ENCODE measurements around the gene MEIKIN. TPM values are rescaled to one million over a fixed set of nuclear protein-coding genes. Genes with fewer than 3 reads are reported as not detected.

MEIKIN gene
- total RNA-seq, 4 donors from 2014 or later, result not detected

DNA sequence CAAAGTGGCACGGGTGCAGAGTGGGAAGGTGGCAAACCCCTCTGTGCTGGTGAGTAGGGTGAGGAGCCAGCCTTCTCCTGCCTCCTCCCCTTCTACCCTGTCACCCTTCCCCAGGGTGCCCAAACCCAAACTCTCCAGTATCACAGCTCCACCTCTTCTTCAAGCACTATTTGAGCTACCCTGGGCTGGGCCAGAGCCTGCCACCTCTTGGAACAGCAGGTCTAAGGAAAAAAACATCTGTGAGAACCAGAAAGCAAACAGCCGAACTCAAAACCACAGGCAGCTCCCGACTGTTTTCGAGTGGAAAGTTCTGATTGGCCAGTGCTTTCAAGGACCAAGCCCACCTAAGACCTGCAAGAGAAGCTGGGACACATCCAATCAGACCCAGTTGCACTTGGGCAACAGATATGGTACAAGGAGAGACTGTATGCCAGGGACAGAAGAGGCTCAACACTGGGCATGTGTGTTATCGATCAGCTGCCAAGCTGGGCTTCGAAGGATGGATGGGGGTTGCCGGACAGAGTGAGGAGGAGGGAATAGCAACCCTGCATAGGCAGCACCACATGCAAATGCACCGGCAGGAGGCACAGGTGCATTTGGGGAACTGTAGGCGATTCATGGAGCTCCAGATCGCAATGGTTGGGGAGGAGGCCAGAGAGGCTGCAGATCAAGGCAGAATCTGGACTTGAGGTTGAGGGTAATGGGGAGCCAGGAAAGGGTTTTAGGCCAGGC is 46.3 kb upstream of the MEIKIN start:
- DNase-seq, result peak in 1 of 3 donors; percentile 20
- Histone ChIP-seq H3K27ac (no peak overlapping the region), H3K27me3 (no peaks in the 10 kb centered on the region), H3K36me3 (no peaks in the 10 kb centered on the region), H3K4me3 (no peak overlapping the region), H3K9me3 (no peaks in the 10 kb centered on the region), H3K4me1 (no peaks in the 10 kb centered on the region)
- TF ChIP-seq POLR2A (IDR thresholded peaks at IDR 0.05) (no peak), CTCF (IDR thresholded peaks at IDR 0.05) (no peak)

DNA sequence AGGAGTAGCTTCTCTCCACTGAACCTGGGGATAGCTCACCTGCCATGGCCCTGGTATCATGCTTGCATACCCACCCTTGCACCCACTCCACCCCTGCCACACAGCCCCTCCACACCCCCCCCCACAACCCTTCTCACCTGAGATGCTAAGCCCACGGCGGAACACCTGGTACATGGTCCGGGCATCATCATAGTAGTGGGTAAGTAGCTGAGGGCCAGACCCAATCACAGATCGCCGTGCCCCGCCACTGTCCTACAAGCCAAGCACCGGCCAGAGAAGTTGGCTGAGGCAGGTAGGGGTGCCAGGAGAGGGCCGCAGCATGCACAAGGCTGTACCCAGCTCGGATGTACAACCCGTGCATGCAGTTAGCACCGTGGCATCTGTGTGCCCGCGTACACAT is 45.3 kb upstream of the MEIKIN start:
- Histone ChIP-seq H3K4me1 (no peaks in the 10 kb centered on the region), H3K4me3 (no peak overlapping the region), H3K36me3 (no peaks in the 10 kb centered on the region), H3K9me3 (no peaks in the 10 kb centered on the region), H3K27ac (no peak overlapping the region), H3K27me3 (no peaks in the 10 kb centered on the region)
- TF ChIP-seq CTCF (IDR thresholded peaks at IDR 0.05) (no peak), POLR2A (IDR thresholded peaks at IDR 0.05) (no peak)
- peak in 1 of 3 donors; percentile 21 for DNase-seq

DNA sequence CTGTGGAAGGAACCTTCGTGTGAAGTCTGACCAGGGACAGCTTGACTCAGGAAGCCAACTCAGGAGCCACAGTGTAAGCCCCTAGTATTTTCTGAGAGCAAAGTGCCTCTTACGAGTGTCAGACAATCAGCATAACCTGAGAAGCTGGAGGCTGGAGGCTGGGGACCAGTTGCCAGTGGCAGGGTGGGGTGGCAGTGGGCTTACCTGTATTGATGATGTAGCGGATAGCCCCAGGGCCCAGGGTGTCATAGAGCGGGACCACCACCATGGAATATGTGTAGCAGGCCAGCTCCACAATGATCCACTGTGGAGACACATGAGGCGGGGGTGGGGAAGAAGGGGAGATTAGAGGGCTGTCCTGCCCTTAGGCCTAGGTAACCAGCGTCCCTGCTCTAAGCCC is 43.1 kb upstream of the MEIKIN start:
- TF ChIP-seq POLR2A (IDR thresholded peaks at IDR 0.05), result no peak
- TF ChIP-seq CTCF (IDR thresholded peaks at IDR 0.05), result no peak
- Histone ChIP-seq H3K4me3 (no peak overlapping the region), H3K36me3 (no peaks in the 10 kb centered on the region), H3K27ac (no peak overlapping the region), H3K4me1 (no peaks in the 10 kb centered on the region), H3K9me3 (no peaks in the 10 kb centered on the region), H3K27me3 (no peaks in the 10 kb centered on the region)
- peak in 1 of 3 donors; percentile 23 for DNase-seq

- Histone ChIP-seq H3K4me3 (no peak overlapping the region), H3K27ac (no peak overlapping the region), H3K27me3 (no peaks in the 10 kb centered on the region), H3K9me3 (no peaks in the 10 kb centered on the region), H3K4me1 (no peaks in the 10 kb centered on the region), H3K36me3 (no peaks in the 10 kb centered on the region)
- peak in 1 of 3 donors; percentile 18 for DNase-seq
- no peak for TF ChIP-seq CTCF (IDR thresholded peaks at IDR 0.05)
- TF ChIP-seq POLR2A (IDR thresholded peaks at IDR 0.05), result no peak
These were observed 41.8 kb upstream of the MEIKIN start for GRCh38 chr5:131987251-131987650.

DNA sequence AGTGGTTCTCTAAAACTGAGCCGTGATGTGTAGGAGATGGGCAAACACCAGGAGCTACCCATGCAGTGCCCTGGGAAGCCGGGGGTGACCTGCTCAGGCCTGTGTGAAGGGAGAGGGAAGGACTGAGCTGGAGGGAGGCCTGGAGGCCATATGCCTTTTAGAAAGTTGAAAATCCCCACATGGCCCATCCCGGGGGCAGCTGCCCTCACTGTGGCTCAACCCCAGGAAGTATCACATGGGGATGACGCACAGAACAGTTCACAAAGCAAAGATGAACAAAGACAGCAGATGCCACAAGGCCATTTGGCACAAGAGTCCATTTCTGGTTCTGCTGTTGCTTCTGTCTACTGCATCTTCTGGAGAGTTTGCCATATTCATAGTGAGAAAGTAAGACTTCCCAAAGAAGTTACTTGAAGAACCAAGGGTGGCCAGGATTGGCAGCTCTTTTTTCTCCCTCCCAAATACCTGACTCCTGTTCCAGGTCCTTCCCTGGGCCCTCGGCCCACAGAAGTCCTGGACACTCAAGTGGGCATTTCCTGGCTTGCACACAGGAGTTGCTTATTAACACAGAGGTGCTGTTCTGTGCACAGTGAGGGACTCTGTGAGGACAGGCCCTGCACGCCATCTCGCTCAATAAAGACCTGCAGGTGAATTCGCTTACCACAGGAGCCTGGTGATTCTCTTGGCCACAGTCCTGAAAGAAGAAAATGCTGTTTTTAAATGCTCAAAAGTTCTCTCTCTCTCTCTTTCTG is 40.9 kb upstream of the MEIKIN start:
- H3K27ac ChIP-seq, result no peak overlapping the region
- no peaks in the 10 kb centered on the region for H3K36me3 ChIP-seq
- H3K4me1 ChIP-seq, result no peaks in the 10 kb centered on the region
- H3K27me3 ChIP-seq, result no peaks in the 10 kb centered on the region
- DNase-seq, result peak in 1 of 3 donors; percentile 15
- no peaks in the 10 kb centered on the region for H3K9me3 ChIP-seq
- H3K4me3 ChIP-seq, result no peak overlapping the region
- TF ChIP-seq POLR2A (IDR thresholded peaks at IDR 0.05), result no peak

DNA sequence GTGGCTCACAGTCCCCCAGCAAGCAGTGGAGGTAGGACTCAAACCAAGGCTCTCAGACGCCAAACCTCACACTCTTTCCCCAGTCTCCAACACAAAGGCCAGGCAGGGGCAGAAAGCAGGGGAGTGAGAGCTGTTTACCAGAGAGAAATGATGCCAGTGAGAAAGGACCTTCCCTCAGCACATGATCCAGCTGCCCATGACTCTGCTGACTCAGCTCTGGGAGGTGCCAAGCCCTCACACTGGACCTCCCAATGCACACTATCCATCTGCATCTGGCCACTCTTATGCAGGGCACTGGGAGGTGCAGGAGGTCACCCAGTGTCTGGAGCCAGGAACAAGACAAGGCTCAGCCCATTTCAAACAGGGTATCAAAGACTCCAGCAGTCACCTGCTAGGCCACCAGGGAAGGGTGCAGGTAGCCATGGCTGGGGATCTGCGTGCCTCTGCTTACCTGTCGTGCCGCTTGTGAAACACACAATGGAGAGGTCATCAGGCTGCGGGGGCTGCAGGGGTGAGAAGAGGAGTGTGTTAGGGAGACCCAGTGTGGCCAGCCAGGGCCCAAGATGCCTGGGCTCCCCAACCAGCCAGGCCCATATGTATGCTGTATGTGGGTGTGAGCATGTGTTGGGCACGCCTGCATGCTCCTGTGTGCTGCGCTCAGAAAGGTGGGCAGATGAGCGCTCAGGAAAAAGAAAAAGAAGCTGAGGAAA is 39.6 kb upstream of the MEIKIN start:
- DNase-seq, result peak in 1 of 3 donors; percentile 23
- Histone ChIP-seq H3K4me3 (no peak overlapping the region), H3K36me3 (no peaks in the 10 kb centered on the region), H3K27me3 (no peaks in the 10 kb centered on the region), H3K4me1 (no peaks in the 10 kb centered on the region), H3K9me3 (no peaks in the 10 kb centered on the region), H3K27ac (no peak overlapping the region)
- no peak for TF ChIP-seq POLR2A (IDR thresholded peaks at IDR 0.05)
- no peak for TF ChIP-seq CTCF (IDR thresholded peaks at IDR 0.05)

Measured in Peyer's patch (tissue), 4 donors.